Measurements from ENCODE around the gene SLC30A1. TPM values are rescaled to one million over a fixed set of nuclear protein-coding genes. Genes with fewer than 3 reads are reported as not detected.

Gene SLC30A1
- total RNA-seq, 1 experiment from 2014 or later, result 9.7 TPM

- Histone ChIP-seq H3K4me2 (ENCODE audit: low read length) (no peak overlapping the region), H3K4me1 (ENCODE audit: control insufficient read depth in 1 of 2, insufficient read depth in 2 of 2, low read length in 2 of 2) (no peaks in the 10 kb centered on the region), H3K9ac (ENCODE audit: low read length) (no peak overlapping the region), H3K9me3 (ENCODE audit: control insufficient read depth in 1 of 2, insufficient read depth in 1 of 2, low read depth in 1 of 2, low read length in 2 of 2) (no peaks in the 10 kb centered on the region), H3K4me3 (replicated peaks in 1 of 2; ENCODE audit: low read depth in 1 of 2, low read length in 2 of 2) (no peak overlapping the region), H3K9me2 (ENCODE audit: insufficient read depth) (no peaks in the 10 kb centered on the region), H3K79me2 (ENCODE audit: insufficient read depth, low read length) (no peaks in the 10 kb centered on the region), H3K27me3 (ENCODE audit: insufficient read depth, low read length) (peaks cover 8% of the 10 kb centered on the region; the same call in 1 of the 2 replicates), H3K27ac (ENCODE audit: low read depth, low read length) (no peak overlapping the region), H3K36me3 (ENCODE audit: control insufficient read depth in 1 of 2, insufficient read depth in 2 of 2, low read length in 2 of 2) (no peaks in the 10 kb centered on the region), H2AFZ (ENCODE audit: low read depth, low read length, poor library complexity, severe bottlenecking) (no peak overlapping the region), H4K20me1 (ENCODE audit: insufficient read depth) (no peaks in the 10 kb centered on the region)
- ATAC-seq (no peak), DNase-seq (ENCODE audit: low read depth, low spot score) (no peak)
- BruUV-seq (replicated peaks), result no TSS peak
- ChIA-PET CTCF (interaction anchor here (1.1 kb wide), 1 partner anchor 13 kb away, joined by 7 read pairs; no protein-coding TSS in a partner anchor), POLR2A (no interaction called here), RAD21 (ENCODE audit: low non-redundant PET in 1 of 2, low total read pairs in 2 of 2, uncharacterized antibody in 2 of 2, unreplicated experiment in 2 of 2) (interaction anchor here in 1 of 2 experiments (0.5 kb wide), 1 partner anchor 125 kb away, joined by 3 read pairs; no protein-coding TSS in a partner anchor)
- intact Hi-C loops (cut with micrococcal nuclease), result no loop called here
- TF ChIP-seq EZH2 (IDR thresholded peaks at IDR 0.05) (no peak), RAD21 (IDR thresholded peaks at IDR 0.05; ENCODE audit: low read depth) (no peak), CTCF (IDR thresholded peaks at IDR 0.05 in 2 of 3, conservative IDR thresholded peaks at IDR 0.05 in 1 of 3; ENCODE audit: borderline replicate concordance in 1 of 3, insufficient read depth in 1 of 3, low read depth in 2 of 3, low read length in 2 of 3) (no peak), MAX (IDR thresholded peaks at IDR 0.05) (no peak), TCF7L2 (IDR thresholded peaks at IDR 0.05; ENCODE audit: borderline replicate concordance, extremely low read depth, insufficient read depth, insufficient read length) (no peak), POLR2AphosphoS5 (IDR thresholded peaks at IDR 0.05; ENCODE audit: low read depth, low read length) (no peak), SIN3A (IDR thresholded peaks at IDR 0.05; ENCODE audit: low read depth) (no peak)
Measured at GRCh38 chr1:211527888-211528287, 51.1 kb downstream of the SLC30A1 start.

- H2AFZ ChIP-seq (ENCODE audit: low read depth, low read length, poor library complexity, severe bottlenecking), result no peak overlapping the region
- no peak overlapping the region for H3K9ac ChIP-seq (ENCODE audit: low read length)
- DNase-seq (ENCODE audit: low read depth, low spot score) (no peak), ATAC-seq (no peak)
- no peak overlapping the region for H3K4me2 ChIP-seq (ENCODE audit: low read length)
- RAD21 ChIA-PET (ENCODE audit: low non-redundant PET in 1 of 2, low total read pairs in 2 of 2, uncharacterized antibody in 2 of 2, unreplicated experiment in 2 of 2), result no interaction called here
- POLR2A ChIA-PET, result no interaction called here
- no peaks in the 10 kb centered on the region for H3K9me2 ChIP-seq (ENCODE audit: insufficient read depth)
- no peaks in the 10 kb centered on the region for H3K4me1 ChIP-seq (ENCODE audit: control insufficient read depth in 1 of 2, insufficient read depth in 2 of 2, low read length in 2 of 2)
- no peaks in the 10 kb centered on the region for H4K20me1 ChIP-seq (ENCODE audit: insufficient read depth)
- H3K27me3 ChIP-seq (ENCODE audit: insufficient read depth, low read length), result peaks cover 8% of the 10 kb centered on the region; the same call in 1 of the 2 replicates
- H3K4me3 ChIP-seq (replicated peaks in 1 of 2; ENCODE audit: low read depth in 1 of 2, low read length in 2 of 2), result no peak overlapping the region
- no peak overlapping the region for H3K27ac ChIP-seq (ENCODE audit: low read depth, low read length)
- H3K79me2 ChIP-seq (ENCODE audit: insufficient read depth, low read length), result no peaks in the 10 kb centered on the region
- intact Hi-C loops (cut with micrococcal nuclease), result no loop called here
- no peaks in the 10 kb centered on the region for H3K9me3 ChIP-seq (ENCODE audit: control insufficient read depth in 1 of 2, insufficient read depth in 1 of 2, low read depth in 1 of 2, low read length in 2 of 2)
- BruUV-seq (replicated peaks), result no TSS peak
- no peaks in the 10 kb centered on the region for H3K36me3 ChIP-seq (ENCODE audit: control insufficient read depth in 1 of 2, insufficient read depth in 2 of 2, low read length in 2 of 2)
- CTCF ChIA-PET, result no interaction called here
- TF ChIP-seq FOSL1 (IDR thresholded peaks at IDR 0.05; ENCODE audit: low read depth), result no peak
- no peak for TF ChIP-seq REST (IDR thresholded peaks at IDR 0.05; ENCODE audit: low read depth)
- no peak for TF ChIP-seq ELF1 (IDR thresholded peaks at IDR 0.05; ENCODE audit: borderline replicate concordance, low read depth)
- TF ChIP-seq ZNF274 (IDR thresholded peaks at IDR 0.05; ENCODE audit: low read depth, low read length), result no peak
- TF ChIP-seq SP1 (IDR thresholded peaks at IDR 0.05; ENCODE audit: low read depth), result no peak
- no peak for TF ChIP-seq YY1 (IDR thresholded peaks at IDR 0.05; ENCODE audit: extremely low read depth, insufficient replicate concordance, low read depth, low read length)
- TF ChIP-seq TCF7L2 (IDR thresholded peaks at IDR 0.05; ENCODE audit: borderline replicate concordance, extremely low read depth, insufficient read depth, insufficient read length), result no peak
- TF ChIP-seq SRF (IDR thresholded peaks at IDR 0.05; ENCODE audit: low read depth), result no peak
- TF ChIP-seq MAX (IDR thresholded peaks at IDR 0.05), result no peak
- no peak for TF ChIP-seq POLR2AphosphoS5 (IDR thresholded peaks at IDR 0.05; ENCODE audit: low read depth, low read length)
- no peak for TF ChIP-seq SIN3A (IDR thresholded peaks at IDR 0.05; ENCODE audit: low read depth)
- TF ChIP-seq POLR2A (IDR thresholded peaks at IDR 0.05; ENCODE audit: borderline replicate concordance, extremely low read depth, insufficient read depth, insufficient read length), result no peak
Measured at GRCh38 chr1:211527006-211527405, 52.0 kb downstream of the SLC30A1 start.

All from HCT116 (cell line).